ENCODE data around the gene PROX2.

- TF ChIP-seq POLR2AphosphoS5 (IDR thresholded peaks at IDR 0.05; ENCODE audit: low read depth, low read length): no peak
- TF ChIP-seq POLR2A (IDR thresholded peaks at IDR 0.05; ENCODE audit: low read depth, low read length): no peak
Observed at GRCh38 chr14:74879427-74880182, 3.7 kb upstream of the PROX2 start.

Measured in GM12891 (cell line).